Measurements from ENCODE around the gene STPG3. TPM values are rescaled to one million over a fixed set of nuclear protein-coding genes. Genes with fewer than 3 reads are reported as not detected.
A peak's percentile ranks its signal among the peaks of the same experiment; 100 is the strongest.

STPG3 gene
- total and polyA plus RNA-seq, 2 of the 13 experiments (the other 11 are each of a cell fraction or from before 2014, with no cell fraction given), result not detected

GRCh38 chr9:137205126-137206069, 45.7 kb upstream of the STPG3 start, which contains the start of the genes NDOR1 and TMEM203 (continued):
- TF ChIP-seq ZFP36L2 (CRISPR knock-in tag; IDR thresholded peaks at IDR 0.05) (no peak), SNRNP70 (IDR thresholded peaks at IDR 0.05; ENCODE audit: low read depth, low read length) (no peak), ZNF496 (CRISPR knock-in tag; IDR thresholded peaks at IDR 0.05; ENCODE audit: insufficient replicate concordance) (no peak), KDM3A (CRISPR knock-in tag; IDR thresholded peaks at IDR 0.05; ENCODE audit: low read depth) (peak; percentile 64; the same call in 1 of the 2 replicates), TP53 (CRISPR knock-in tag; conservative IDR thresholded peaks at IDR 0.05) (no peak), ZNF616 (CRISPR knock-in tag; IDR thresholded peaks at IDR 0.05; ENCODE audit: low read depth) (no peak), SIN3A (IDR thresholded peaks at IDR 0.05; ENCODE audit: borderline replicate concordance, low read depth, low read length) (peak; percentile 83; the same call in 1 of the 2 replicates), TMF1 (CRISPR knock-in tag; IDR thresholded peaks at IDR 0.05; ENCODE audit: low read depth) (peak; percentile 46; the same call in 1 of the 2 replicates), ZNF432 (CRISPR knock-in tag; IDR thresholded peaks at IDR 0.05; ENCODE audit: borderline replicate concordance) (no peak), LCORL (IDR thresholded peaks at IDR 0.05) (no peak), LCORL (CRISPR knock-in tag; IDR thresholded peaks at IDR 0.05) (0 out of 2 replicates have a peak, but pooled peaks have one; percentile 23), BCL3 (CRISPR knock-in tag; IDR thresholded peaks at IDR 0.05) (peak; percentile 49; the same call in 1 of the 2 replicates), SIX4 (CRISPR knock-in tag; IDR thresholded peaks at IDR 0.05) (peak; percentile 46; the same call in 1 of the 2 replicates), ZBTB10 (CRISPR knock-in tag; IDR thresholded peaks at IDR 0.05; ENCODE audit: borderline replicate concordance) (no peak), ZNF7 (CRISPR knock-in tag; IDR thresholded peaks at IDR 0.05) (no peak), FOXC1 (CRISPR knock-in tag; IDR thresholded peaks at IDR 0.05; ENCODE audit: borderline replicate concordance) (0 out of 2 replicates have a peak, but pooled peaks have one; percentile 8), CBX2 (IDR thresholded peaks at IDR 0.05; ENCODE audit: low read depth, low read length) (no peak), CBX2 (CRISPR knock-in tag; IDR thresholded peaks at IDR 0.05; ENCODE audit: low read depth) (no peak), THAP11 (CRISPR knock-in tag; IDR thresholded peaks at IDR 0.05) (peak; percentile 93)
- TF ChIP-seq, protein P1, sequence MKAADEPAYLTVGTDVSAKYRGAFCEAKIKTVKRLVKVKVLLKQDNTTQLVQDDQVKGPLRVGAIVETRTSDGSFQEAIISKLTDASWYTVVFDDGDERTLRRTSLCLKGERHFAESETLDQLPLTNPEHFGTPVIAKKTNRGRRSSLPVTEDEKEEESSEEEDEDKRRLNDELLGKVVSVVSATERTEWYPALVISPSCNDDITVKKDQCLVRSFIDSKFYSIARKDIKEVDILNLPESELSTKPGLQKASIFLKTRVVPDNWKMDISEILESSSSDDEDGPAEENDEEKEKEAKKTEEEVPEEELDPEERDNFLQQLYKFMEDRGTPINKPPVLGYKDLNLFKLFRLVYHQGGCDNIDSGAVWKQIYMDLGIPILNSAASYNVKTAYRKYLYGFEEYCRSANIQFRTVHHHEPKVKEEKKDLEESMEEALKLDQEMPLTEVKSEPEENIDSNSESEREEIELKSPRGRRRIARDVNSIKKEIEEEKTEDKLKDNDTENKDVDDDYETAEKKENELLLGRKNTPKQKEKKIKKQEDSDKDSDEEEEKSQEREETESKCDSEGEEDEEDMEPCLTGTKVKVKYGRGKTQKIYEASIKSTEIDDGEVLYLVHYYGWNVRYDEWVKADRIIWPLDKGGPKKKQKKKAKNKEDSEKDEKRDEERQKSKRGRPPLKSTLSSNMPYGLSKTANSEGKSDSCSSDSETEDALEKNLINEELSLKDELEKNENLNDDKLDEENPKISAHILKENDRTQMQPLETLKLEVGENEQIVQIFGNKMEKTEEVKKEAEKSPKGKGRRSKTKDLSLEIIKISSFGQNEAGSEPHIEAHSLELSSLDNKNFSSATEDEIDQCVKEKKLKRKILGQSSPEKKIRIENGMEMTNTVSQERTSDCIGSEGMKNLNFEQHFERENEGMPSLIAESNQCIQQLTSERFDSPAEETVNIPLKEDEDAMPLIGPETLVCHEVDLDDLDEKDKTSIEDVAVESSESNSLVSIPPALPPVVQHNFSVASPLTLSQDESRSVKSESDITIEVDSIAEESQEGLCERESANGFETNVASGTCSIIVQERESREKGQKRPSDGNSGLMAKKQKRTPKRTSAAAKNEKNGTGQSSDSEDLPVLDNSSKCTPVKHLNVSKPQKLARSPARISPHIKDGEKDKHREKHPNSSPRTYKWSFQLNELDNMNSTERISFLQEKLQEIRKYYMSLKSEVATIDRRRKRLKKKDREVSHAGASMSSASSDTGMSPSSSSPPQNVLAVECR (CRISPR knock-in tag; IDR thresholded peaks at IDR 0.05; ENCODE audit: borderline replicate concordance), result peak; percentile 99

Data from HepG2 (cell line).